Osteocyte (in vitro differentiated cells): ENCODE results near the gene TMBIM4. TPM values are rescaled to one million over a fixed set of nuclear protein-coding genes. Genes with fewer than 3 reads are reported as not detected.

Source experiments
- DNase-seq: peaks from one replicate; pipeline ENCODE4 v3.0.0; 2021; ENCODE audit warnings: mixed read lengths; ENCODE audit not compliant: unreplicated experiment; ENCODE audit errors: extremely low spot score
- H3K27ac Mint-ChIP-seq: one replicate; pipeline ENCODE4 v1.8.0; 2021; ENCODE audit warnings: mild to moderate bottlenecking, mixed read lengths; ENCODE audit not compliant: unreplicated experiment
- H3K27me3 Mint-ChIP-seq: one replicate; pipeline ENCODE4 v1.8.0; 2021; ENCODE audit warnings: mixed read lengths; ENCODE audit not compliant: unreplicated experiment
- H3K36me3 Mint-ChIP-seq: one replicate; pipeline ENCODE4 v1.8.0; 2021; ENCODE audit warnings: mixed read lengths; ENCODE audit not compliant: unreplicated experiment
- H3K4me1 Mint-ChIP-seq: one replicate; pipeline ENCODE4 v1.8.0; 2021; ENCODE audit warnings: mixed read lengths; ENCODE audit not compliant: unreplicated experiment
- H3K4me3 Mint-ChIP-seq: one replicate; pipeline ENCODE4 v1.8.0; 2021; ENCODE audit warnings: mild to moderate bottlenecking, moderate library complexity, mixed read lengths; ENCODE audit not compliant: unreplicated experiment
- H3K9me3 Mint-ChIP-seq: one replicate; pipeline ENCODE4 v1.8.0; 2021; ENCODE audit warnings: mixed read lengths; ENCODE audit not compliant: unreplicated experiment
- total RNA-seq: library from RNA; stranded (reverse); gene quantifications from 2 replicates; pipeline ENCODE4 v1.2.1, GENCODE V29; 2021
- TF ChIP-seq, protein P1 (sequence below): fragments of 200-600 bp; sonication (generic); IDR thresholded peaks from 2 replicates; pipeline ENCODE4 v1.5.0; 2021; ENCODE audit warnings: antibody characterized with exemption, mild to moderate bottlenecking, moderate library complexity

The TMBIM4 gene
- total RNA-seq, 1 donor from 2014 or later: 51.2 TPM

DNA sequence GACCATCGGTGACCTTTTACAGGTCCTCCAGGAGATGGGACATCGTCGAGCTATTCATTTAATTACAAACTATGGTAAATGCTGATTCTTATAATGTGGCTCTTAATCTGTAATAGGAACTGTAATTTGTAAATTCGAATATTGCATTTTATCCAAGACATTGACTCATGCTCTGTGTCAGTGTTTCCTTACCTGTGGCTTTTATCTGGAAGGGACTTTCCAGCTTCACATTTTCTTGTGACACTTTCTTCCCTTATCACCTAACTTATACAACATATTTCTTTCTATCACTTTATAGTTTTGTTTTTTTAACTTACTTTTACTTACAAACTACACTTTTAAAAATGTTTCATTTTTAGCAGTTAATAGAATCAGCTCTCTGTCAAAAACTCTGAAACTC, 34.0 kb upstream of the TMBIM4 start:
- no peak for DNase-seq
- H3K4me3 Mint-ChIP-seq: no peak overlapping the region
- peaks cover 2% of the 10 kb centered on the region for H3K36me3 Mint-ChIP-seq
- H3K27ac Mint-ChIP-seq: no peak overlapping the region
- peaks cover 47% of the 10 kb centered on the region for H3K27me3 Mint-ChIP-seq
- no peaks in the 10 kb centered on the region for H3K4me1 Mint-ChIP-seq
- TF ChIP-seq, protein P1, sequence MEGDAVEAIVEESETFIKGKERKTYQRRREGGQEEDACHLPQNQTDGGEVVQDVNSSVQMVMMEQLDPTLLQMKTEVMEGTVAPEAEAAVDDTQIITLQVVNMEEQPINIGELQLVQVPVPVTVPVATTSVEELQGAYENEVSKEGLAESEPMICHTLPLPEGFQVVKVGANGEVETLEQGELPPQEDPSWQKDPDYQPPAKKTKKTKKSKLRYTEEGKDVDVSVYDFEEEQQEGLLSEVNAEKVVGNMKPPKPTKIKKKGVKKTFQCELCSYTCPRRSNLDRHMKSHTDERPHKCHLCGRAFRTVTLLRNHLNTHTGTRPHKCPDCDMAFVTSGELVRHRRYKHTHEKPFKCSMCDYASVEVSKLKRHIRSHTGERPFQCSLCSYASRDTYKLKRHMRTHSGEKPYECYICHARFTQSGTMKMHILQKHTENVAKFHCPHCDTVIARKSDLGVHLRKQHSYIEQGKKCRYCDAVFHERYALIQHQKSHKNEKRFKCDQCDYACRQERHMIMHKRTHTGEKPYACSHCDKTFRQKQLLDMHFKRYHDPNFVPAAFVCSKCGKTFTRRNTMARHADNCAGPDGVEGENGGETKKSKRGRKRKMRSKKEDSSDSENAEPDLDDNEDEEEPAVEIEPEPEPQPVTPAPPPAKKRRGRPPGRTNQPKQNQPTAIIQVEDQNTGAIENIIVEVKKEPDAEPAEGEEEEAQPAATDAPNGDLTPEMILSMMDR: no peak
- peaks cover 10% of the 10 kb centered on the region for H3K9me3 Mint-ChIP-seq

DNA sequence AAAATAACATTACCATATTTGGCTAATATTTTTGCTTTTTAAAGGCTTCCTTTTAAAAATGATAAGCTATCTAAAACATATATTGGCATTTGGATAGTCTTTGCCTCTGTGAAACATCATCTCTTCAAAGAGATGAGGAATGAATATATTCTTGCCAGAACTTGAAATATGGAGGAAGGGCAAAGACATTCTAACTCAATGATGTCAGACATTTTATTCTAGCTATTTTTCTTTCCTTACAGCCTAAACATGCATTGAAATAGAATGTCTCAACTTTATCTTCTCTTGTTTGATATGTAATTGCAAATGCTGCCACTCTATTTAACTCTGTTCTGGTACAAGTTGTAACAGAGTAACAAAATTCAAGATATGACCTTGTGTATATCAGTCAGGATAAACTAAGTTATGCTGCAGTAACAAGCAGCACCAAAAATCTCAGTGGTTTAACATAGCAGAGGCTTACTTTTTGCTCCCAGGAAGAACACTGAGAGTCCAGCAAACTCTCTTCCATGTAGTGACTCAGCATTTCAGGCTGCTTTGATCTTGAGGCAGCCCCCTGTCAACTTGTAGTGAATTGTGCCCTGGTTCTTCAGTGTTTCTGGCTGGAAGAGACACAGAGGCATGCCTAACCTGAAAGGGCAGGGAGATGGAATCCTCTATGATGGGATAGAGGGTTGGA, 30.2 kb upstream of the TMBIM4 start:
- Mint-ChIP-seq H3K9me3 (peaks cover 5% of the 10 kb centered on the region), H3K36me3 (no peaks in the 10 kb centered on the region), H3K4me1 (peaks cover 1% of the 10 kb centered on the region), H3K27me3 (peaks cover 29% of the 10 kb centered on the region), H3K27ac (no peak overlapping the region), H3K4me3 (no peak overlapping the region)
- DNase-seq: no peak
- TF ChIP-seq, protein P1: no peak

DNA sequence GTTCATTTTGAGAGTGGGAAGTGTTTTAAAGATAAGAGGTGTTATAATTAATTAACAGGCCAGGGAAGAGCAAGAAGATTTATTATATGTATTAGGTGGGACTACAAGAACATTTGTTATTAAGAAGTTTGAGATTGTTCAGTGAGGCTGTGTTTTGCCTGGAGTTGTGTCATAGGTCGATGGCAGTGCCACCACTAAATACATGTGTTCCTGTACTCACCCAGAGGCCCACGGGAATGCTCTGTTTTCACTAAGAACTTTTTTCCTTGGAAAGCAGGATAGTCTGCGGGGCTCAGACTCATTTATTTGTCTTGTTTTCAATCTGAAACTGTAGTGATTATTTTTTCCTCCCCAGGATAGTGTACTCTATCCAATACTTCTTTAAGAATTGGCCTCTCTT, 29.3 kb upstream of the TMBIM4 start:
- Mint-ChIP-seq H3K4me1 (peaks cover 1% of the 10 kb centered on the region), H3K9me3 (peaks cover 5% of the 10 kb centered on the region), H3K36me3 (no peaks in the 10 kb centered on the region), H3K4me3 (no peak overlapping the region), H3K27ac (no peak overlapping the region), H3K27me3 (peaks cover 24% of the 10 kb centered on the region)
- no peak for DNase-seq
- TF ChIP-seq, protein P1: no peak

DNA sequence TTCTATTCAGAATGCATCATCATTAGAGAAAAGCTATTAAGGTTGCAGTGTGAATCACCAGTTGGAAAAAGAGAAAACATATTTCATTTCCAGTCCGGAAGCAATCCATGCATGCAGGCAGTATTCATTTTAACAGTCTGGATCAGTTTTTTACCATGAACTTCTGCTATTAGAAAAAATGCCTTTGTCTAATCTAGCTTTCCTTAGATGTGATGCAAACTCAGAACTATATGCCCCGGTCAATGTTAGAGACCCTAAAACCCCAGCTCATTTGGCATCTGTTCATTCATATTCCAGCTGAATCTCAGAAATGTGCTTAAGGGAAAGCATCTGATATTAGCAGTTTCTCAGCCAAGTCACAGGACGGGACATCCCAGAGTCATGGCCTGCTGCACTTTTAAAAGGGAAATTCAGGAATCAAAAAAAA, 27.7 kb upstream of the TMBIM4 start:
- TF ChIP-seq, protein P1: no peak
- H3K9me3 Mint-ChIP-seq: peaks cover 5% of the 10 kb centered on the region
- peak overlapping the region; percentile 14 for H3K27ac Mint-ChIP-seq
- H3K4me3 Mint-ChIP-seq: no peak overlapping the region
- no peak for DNase-seq
- no peaks in the 10 kb centered on the region for H3K36me3 Mint-ChIP-seq
- peaks cover 18% of the 10 kb centered on the region for H3K27me3 Mint-ChIP-seq
- peaks cover 1% of the 10 kb centered on the region for H3K4me1 Mint-ChIP-seq

DNA sequence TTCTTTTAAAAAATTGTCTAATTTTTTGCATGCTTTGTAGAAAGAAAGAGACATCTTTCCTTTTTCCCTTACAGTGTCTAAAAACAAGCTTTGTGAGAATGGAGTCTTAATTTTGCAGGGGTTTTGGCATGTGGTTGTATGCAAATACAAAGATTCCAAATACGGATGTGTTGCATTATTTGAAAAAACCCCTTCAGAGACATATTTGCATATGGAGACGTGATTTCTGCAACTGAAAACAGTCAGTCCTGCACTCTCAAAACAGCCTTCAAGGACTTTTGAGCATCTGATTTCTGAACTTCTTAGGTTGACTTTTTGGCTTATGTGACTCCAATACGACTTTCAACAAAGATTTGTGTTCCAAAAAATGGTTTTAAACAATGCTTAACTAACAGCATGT, 27.0 kb upstream of the TMBIM4 start:
- H3K36me3 Mint-ChIP-seq: no peaks in the 10 kb centered on the region
- H3K27ac Mint-ChIP-seq: no peak overlapping the region
- DNase-seq: no peak
- TF ChIP-seq, protein P1: no peak
- peaks cover 13% of the 10 kb centered on the region for H3K27me3 Mint-ChIP-seq
- no peak overlapping the region for H3K4me3 Mint-ChIP-seq
- peaks cover 5% of the 10 kb centered on the region for H3K9me3 Mint-ChIP-seq
- H3K4me1 Mint-ChIP-seq: peaks cover 1% of the 10 kb centered on the region
